Nephron progenitor cell (in vitro differentiated cells): Measurements from ENCODE around the gene UNC93A.

ENCODE experiments used
- DNase-seq: peaks from one replicate; pipeline ENCODE4 v3.0.0; 2021
- H3K27ac Mint-ChIP-seq: 2 replicates; pipeline ENCODE4 v1.8.0; 2021; ENCODE audit warnings: mild to moderate bottlenecking, moderate library complexity, mixed read lengths
- H3K27me3 Mint-ChIP-seq: 2 replicates; pipeline ENCODE4 v1.8.0; 2021; ENCODE audit warnings: mild to moderate bottlenecking, low read depth, mixed read lengths; ENCODE audit not compliant: poor library complexity
- H3K36me3 Mint-ChIP-seq: 2 replicates; pipeline ENCODE4 v1.8.0; 2021; ENCODE audit warnings: low read depth, mixed read lengths
- H3K4me1 Mint-ChIP-seq: 2 replicates; pipeline ENCODE4 v1.8.0; 2021; ENCODE audit warnings: mixed read lengths
- H3K4me3 Mint-ChIP-seq: 2 replicates; pipeline ENCODE4 v1.8.0; 2021; ENCODE audit warnings: mild to moderate bottlenecking, moderate library complexity, mixed read lengths
- H3K9me3 Mint-ChIP-seq: 2 replicates; pipeline ENCODE4 v1.8.0; 2021; ENCODE audit warnings: mild to moderate bottlenecking, moderate library complexity, mixed read lengths
- TF ChIP-seq, protein P1 (sequence below): fragments of 200-600 bp; sonication (generic); IDR thresholded peaks from 2 replicates; pipeline ENCODE4 v1.5.0; 2021; ENCODE audit warnings: antibody characterized with exemption

Gene UNC93A

GRCh38 chr6:167329014-167329413 is 37.9 kb downstream of the UNC93A start:
- Mint-ChIP-seq H3K4me3 (no peak overlapping the region), H3K27ac (no peak overlapping the region), H3K9me3 (peaks cover 6% of the 10 kb centered on the region), H3K36me3 (no peaks in the 10 kb centered on the region), H3K27me3 (peaks cover 11% of the 10 kb centered on the region), H3K4me1 (peaks cover 5% of the 10 kb centered on the region)
- DNase-seq, result no peak
- TF ChIP-seq, protein P1, sequence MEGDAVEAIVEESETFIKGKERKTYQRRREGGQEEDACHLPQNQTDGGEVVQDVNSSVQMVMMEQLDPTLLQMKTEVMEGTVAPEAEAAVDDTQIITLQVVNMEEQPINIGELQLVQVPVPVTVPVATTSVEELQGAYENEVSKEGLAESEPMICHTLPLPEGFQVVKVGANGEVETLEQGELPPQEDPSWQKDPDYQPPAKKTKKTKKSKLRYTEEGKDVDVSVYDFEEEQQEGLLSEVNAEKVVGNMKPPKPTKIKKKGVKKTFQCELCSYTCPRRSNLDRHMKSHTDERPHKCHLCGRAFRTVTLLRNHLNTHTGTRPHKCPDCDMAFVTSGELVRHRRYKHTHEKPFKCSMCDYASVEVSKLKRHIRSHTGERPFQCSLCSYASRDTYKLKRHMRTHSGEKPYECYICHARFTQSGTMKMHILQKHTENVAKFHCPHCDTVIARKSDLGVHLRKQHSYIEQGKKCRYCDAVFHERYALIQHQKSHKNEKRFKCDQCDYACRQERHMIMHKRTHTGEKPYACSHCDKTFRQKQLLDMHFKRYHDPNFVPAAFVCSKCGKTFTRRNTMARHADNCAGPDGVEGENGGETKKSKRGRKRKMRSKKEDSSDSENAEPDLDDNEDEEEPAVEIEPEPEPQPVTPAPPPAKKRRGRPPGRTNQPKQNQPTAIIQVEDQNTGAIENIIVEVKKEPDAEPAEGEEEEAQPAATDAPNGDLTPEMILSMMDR, result no peak

GRCh38 chr6:167330750-167331149 is 39.6 kb downstream of the UNC93A start:
- Mint-ChIP-seq H3K4me3 (no peak overlapping the region), H3K36me3 (no peaks in the 10 kb centered on the region), H3K4me1 (peaks cover under 1% of the 10 kb centered on the region), H3K27me3 (peaks cover 7% of the 10 kb centered on the region), H3K9me3 (peaks cover under 1% of the 10 kb centered on the region), H3K27ac (no peak overlapping the region)
- TF ChIP-seq, protein P1, result no peak
- DNase-seq, result no peak

DNA sequence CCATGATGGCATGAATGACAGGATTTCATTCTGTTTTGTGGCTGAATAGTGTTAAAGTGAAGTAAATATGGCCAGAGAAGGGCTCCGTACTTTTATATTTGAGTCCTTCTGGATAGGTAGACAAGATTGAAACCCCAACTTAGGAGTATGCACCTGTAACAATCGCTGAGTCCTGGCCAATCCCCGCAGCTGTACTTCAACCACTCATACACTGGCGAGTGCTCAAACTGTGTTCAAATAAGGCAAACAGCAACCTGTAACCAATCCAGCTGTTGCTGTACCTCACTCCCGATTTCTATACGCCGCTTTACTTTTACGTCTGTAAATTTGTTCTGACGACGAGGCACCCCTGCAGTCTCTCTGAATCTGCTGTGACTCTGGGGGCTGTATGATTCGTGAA is 40.5 kb downstream of the UNC93A start:
- Mint-ChIP-seq H3K4me3 (no peak overlapping the region), H3K27ac (no peak overlapping the region), H3K36me3 (no peaks in the 10 kb centered on the region), H3K4me1 (no peaks in the 10 kb centered on the region), H3K9me3 (no peaks in the 10 kb centered on the region), H3K27me3 (peaks cover 7% of the 10 kb centered on the region)
- no peak for DNase-seq
- TF ChIP-seq, protein P1, result no peak

DNA sequence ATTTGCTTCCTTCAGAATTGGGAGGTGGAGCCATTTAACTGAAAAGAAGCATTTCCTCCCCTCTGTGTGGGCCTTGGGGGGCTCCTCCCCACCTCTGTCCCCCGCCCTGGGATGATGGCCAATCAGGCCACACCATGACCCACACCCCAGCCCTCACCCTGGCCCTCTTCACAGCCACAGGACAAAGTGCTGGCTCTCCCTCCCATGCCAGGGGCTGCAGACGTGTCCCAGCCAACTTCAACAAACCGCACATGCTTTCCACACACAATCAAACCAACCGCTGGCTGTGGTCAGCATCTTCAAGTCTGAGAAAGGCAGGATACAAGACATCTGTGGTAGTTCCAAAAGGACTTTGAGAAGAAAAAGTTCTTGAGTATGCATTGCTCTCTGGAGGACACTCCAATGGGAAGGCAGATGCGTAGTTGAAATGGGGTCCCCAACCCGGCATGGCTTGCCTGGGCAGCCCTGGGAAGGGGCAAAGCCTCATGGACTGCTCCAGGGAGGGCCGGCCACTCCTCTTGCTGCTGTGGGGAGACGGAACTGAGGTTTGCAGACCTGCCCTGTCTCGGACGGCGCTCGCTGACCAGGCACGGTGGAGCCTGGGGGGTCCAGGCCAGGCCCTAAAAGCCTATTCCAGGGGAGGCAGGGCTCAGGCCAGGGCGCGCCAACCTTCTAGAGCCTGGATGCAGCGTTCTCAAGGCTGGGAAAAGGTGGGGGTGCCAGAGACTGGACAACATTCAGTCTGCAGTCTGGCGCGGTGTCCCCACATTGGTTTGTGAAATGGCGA is 45.9 kb downstream of the UNC93A start:
- Mint-ChIP-seq H3K36me3 (peaks cover 8% of the 10 kb centered on the region), H3K4me3 (no peak overlapping the region), H3K4me1 (peaks cover 24% of the 10 kb centered on the region), H3K27me3 (peaks cover 11% of the 10 kb centered on the region), H3K9me3 (peaks cover 6% of the 10 kb centered on the region), H3K27ac (peak overlapping the region; percentile 86)
- TF ChIP-seq, protein P1, result no peak
- no peak for DNase-seq

DNA sequence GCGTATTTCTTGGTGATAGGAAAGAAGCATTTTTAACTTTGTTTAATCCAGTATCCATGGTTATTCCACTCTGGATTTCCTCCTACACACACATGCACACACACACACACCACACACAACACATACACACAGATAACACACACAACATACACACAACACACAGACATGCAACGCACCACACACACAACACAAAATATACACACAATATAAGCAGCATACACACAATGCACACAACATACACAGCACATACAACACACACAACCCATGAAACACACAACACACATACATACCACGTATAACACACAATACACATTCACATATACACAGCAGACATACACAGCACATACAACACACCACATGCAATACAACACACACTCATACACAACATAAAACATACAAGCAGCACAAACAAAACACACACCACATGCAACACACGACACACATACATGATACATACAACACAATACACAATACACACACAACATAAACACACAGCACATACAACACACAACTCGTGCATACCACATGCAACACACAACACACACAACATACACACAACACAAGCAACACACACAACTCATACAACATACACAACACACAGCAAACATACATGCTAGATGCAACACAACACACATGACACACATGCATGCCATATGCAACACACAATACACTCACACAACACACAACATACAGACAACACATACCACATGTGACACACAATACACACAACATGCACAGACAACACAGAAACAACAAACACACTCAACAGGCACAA is 46.7 kb downstream of the UNC93A start:
- Mint-ChIP-seq H3K4me3 (no peak overlapping the region), H3K27ac (no peak overlapping the region), H3K9me3 (peaks cover 6% of the 10 kb centered on the region), H3K4me1 (peaks cover 29% of the 10 kb centered on the region), H3K27me3 (peaks cover 11% of the 10 kb centered on the region), H3K36me3 (peaks cover 8% of the 10 kb centered on the region)
- TF ChIP-seq, protein P1, result no peak
- DNase-seq, result no peak
